Heart right ventricle (tissue), 16 donors: Measurements from ENCODE around the gene TNS3. TPM values are rescaled to one million over a fixed set of nuclear protein-coding genes. Genes with fewer than 3 reads are reported as not detected.

ENCODE experiments used
- ATAC-seq, 8 donors: fragments of 200-7000 bp; cut with Tn5 transposase; one replicate each; pipeline ENCODE4 v1.9.1; 2020; ENCODE audit warnings: mild to moderate bottlenecking in 8 of 8, moderate library complexity in 8 of 8, moderate number of reproducible peaks in 1 of 8
- DNase-seq, 2 donors: peaks; one replicate each; pipeline ENCODE4 v3.0.0-alpha.2; 2020
- H3K27ac ChIP-seq, 10 donors: fragments of 200-600 bp; sonication (generic) in 2 of 10; one replicate each; pipeline versions ENCODE4 v1.5.0 to v1.8.0; 2020 to 2022; ENCODE audit warnings: mild to moderate bottlenecking in 3 of 10
- H3K27me3 ChIP-seq, 7 donors: fragments of 200-600 bp; one replicate each; pipeline ENCODE4 v1.8.0; 2021 to 2022; ENCODE audit warnings: mild to moderate bottlenecking in 2 of 7
- H3K36me3 ChIP-seq, 9 donors: fragments of 200-600 bp; sonication (generic) in 1 of 9; one replicate each; pipeline versions ENCODE4 v1.5.0 to v1.8.0; 2020 to 2022; ENCODE audit warnings: mild to moderate bottlenecking in 2 of 9
- H3K4me1 ChIP-seq, 9 donors: fragments of 200-600 bp; sonication (generic) in 1 of 9; one replicate each; pipeline versions ENCODE4 v1.5.0 to v1.8.0; 2020 to 2022; ENCODE audit warnings: mild to moderate bottlenecking in 4 of 9
- H3K4me3 ChIP-seq, 10 donors: fragments of 200-600 bp; sonication (generic) in 2 of 10; one replicate each; pipeline versions ENCODE4 v1.5.0 to v1.8.0; 2020 to 2022; ENCODE audit warnings: mild to moderate bottlenecking in 7 of 10, moderate library complexity in 2 of 10
- H3K9me3 ChIP-seq, 11 donors: fragments of 200-600 bp in 10 of 11; sonication (generic) in 2 of 11; one replicate each; pipeline versions ENCODE4 v1.5.0 to v1.8.0; 2013 to 2022; ENCODE audit warnings: mild to moderate bottlenecking in 2 of 11, control low read depth in 1 of 11, moderate library complexity in 1 of 11
- CTCF ChIP-seq, 9 donors: fragments of 200-600 bp; sonication (generic) in 2 of 9; IDR thresholded peaks; one replicate each; pipeline versions ENCODE4 v1.5.0 to v1.8.0; 2021 to 2022; ENCODE audit warnings: antibody characterized with exemption in 9 of 9, mild to moderate bottlenecking in 5 of 9, moderate library complexity in 1 of 9
- WGBS, 2 donors: extraction: QIAGEN DNeasy Blood & Tissue Kit; methylation state at CpG; one replicate each; pipeline ENCODE4 v1.1.7; 2013; ENCODE audit warnings: inconsistent platforms in 1 of 2; 5-methylcytosine and 5-hydroxymethylcytosine counted together
- intact Hi-C, 10 donors: fragments of 100-400 bp; cut with DNase I; formaldehyde crosslinking; loops; one replicate each; pipeline versions ENCODE4 v1.11.1 to v1.14.2; 2022
- polyA plus RNA-seq, 2 donors: library from polyadenylated mRNA; stranded (reverse); fragments of 200-250 nt; gene quantifications; one replicate each; pipeline ENCODE4 v1.2.3, GENCODE V29; 2013
- total RNA-seq, 10 donors: library from RNA; stranded (reverse); fragmentation: NEBNext Ultra II Directional in 3 of 10; extraction: Animal tissue kit (Norgen Biotek cat#: 25700) in 3 of 10; gene quantifications; one replicate each; pipeline versions ENCODE4 v1.2.1 to v1.2.4, GENCODE V29; 2021 to 2023
- donor health status: Arrhythmogenic right ventricular cardiomyopathy.
- donor health status: ischemic (EF 13 %, LVEDD 7.1; RV severe dilation, severe dysfunction).
- donor health status: healthy with polysubstance abuse.
- donor health status: DM: no; HTN: yes; CAD: no.
- donor health status: DM: no; HTN: no; CAD: no.
- donor health status: ischemic (EF 25% LVEDD 6.9; RV normal size, moderate dysfunction).
- donor health status: ischemic (EF 25% LVEDD 5.7; RV mildly dilated, moderate dysfunction).
- donor health status: healthy.
- donor health status: DM: yes; HTN: yes; CAD: no.
- donor health status: Ischemic cardiomyopathy.
- donor health status: ischemic (EF 35%, LVEDD 5.7; RV mildly dilated, moderate dysfunction).
- donor health status: nonischemic (EF 11% LVEDD 7.7; RV severe dilation, severe dysfunction).
- donor health status: DM: yes; HTN: yes; CAD: no.
- donor health status: PGD.
- donor health status: ischemic (EF 29% LVEDD 5.4; RV normal size, mild dysfunction).
- donor health status: nonischemic (EF 23%, LVEDD 6.1; RV moderate dilation, normal function).

The TNS3 gene
- total and polyA plus RNA-seq, 12 donors: 6.7 to 74.2 (median 34.0) TPM

DNA sequence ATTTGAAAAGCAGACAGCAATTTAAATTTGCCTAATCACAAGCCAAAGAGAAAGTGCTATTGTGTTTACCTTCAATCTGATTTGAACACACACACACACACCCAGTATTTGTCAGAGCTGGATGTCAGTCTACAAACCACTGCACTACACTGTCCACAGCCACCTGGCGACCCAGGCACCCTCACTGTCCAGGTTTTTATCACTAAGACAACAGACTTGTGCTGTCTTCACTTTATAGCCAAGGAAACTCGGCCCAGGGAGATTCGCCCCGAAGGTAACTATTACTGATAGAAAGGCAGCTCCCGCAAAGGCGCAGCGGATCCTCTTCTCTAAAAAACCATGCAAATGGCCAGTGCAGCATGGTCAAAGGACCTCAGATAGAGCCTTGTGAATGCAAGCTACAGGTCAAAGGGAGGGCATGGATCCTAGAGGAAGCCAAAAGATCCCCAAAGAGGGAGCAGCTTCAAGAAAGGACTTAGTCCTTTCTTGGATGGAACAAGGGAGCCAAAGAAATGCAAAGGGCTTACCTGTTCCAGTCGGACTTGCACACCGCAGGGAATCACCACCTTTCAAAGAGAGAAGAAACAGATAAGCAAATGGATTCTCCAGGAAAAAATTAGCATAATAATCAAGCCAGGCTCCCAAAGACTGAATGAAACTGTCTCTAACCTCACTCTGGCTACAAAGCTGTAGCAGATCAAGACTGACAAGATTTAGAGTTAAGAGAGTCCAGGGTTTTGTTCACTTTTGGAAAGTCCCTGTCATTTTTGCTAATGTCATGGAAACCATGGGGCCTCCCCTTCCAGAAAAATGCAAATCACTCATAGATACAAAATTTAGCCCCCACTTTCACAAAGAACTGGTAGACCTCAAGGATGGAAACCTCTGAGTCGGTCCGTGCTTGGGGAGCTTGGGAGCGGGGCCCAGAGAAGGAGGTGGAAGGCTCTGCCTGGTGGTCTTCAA, 101.1 kb downstream of the TNS3 start:
- H3K9me3 ChIP-seq: no peaks in the 10 kb centered on the region
- ATAC-seq (no peak), DNase-seq (no peak)
- no peaks in the 10 kb centered on the region for H3K27me3 ChIP-seq
- H3K36me3 ChIP-seq: no peaks in the 10 kb centered on the region
- WGBS, 2 donors: 91% methylated on average over 12 of the region's 12 CpGs
- intact Hi-C loops: loop anchor here in 1 of 10 donors (5.0 kb wide), 1 partner anchor 91 kb away; no protein-coding TSS in a partner anchor
- H3K4me1 ChIP-seq: peaks cover 22 to 88% (median 69%) of the 10 kb centered on the region in 9 donors
- peak overlapping the region; percentile 63 to 89 (median 85) for H3K27ac ChIP-seq
- peak overlapping the region in 1 of 10 donors; percentile 41 for H3K4me3 ChIP-seq
- TF ChIP-seq CTCF (IDR thresholded peaks at IDR 0.05): no peak

DNA sequence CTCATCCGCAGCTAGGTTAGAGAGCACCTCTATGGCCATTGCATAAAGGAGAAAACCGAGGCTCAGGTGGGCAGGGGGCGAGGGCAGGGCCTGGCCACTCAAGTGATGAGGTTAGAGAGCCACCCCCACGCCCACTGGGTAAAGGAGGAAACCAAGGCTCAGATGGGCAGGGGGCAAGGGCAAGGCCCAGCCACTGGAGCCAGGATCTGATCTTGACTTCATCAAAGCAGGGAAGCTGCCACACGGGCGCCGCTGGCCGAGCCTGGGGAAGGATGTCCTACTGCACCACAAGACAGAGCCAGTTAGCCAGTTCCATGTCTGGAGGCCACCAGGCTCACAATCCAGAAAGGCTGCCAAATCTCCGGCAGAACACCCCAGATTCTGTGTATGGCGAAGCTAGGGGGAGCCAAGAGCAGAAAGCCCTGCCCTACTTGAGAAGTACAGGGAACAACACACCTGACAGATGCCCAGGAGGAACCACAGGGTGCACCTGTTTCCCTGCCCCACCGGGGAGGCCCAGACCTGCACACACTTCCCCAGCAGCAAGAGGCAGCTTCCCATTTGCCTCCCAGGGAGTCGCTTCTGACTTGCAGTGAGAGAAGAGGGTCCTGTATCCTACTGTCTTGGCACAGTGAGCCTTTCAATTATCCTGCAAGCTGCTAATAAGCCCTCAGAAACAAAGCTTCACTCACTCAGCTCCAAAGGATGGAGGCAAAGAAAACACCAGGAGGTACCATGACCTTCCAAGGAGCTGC, 101.9 kb downstream of the TNS3 start:
- no peak for TF ChIP-seq CTCF (IDR thresholded peaks at IDR 0.05)
- Histone ChIP-seq H3K36me3 (no peaks in the 10 kb centered on the region), H3K9me3 (no peaks in the 10 kb centered on the region), H3K27me3 (no peaks in the 10 kb centered on the region), H3K4me3 (peak overlapping the region in 1 of 10 donors; percentile 41), H3K4me1 (peaks cover 22 to 90% (median 70%) of the 10 kb centered on the region in 9 donors), H3K27ac (peak overlapping the region in 6 of 10 donors; percentile 5 to 89 (median 58))
- intact Hi-C loops: loop anchor here in 1 of 10 donors (5.0 kb wide), 1 partner anchor 92 kb away; no protein-coding TSS in a partner anchor
- ATAC-seq (no peak), DNase-seq (no peak)
- 87 to 89% methylated on average over 12 of the region's 12 CpGs for WGBS, 2 donors

GRCh38 chr7:47478926-47479711, 102.8 kb downstream of the TNS3 start:
- Histone ChIP-seq H3K36me3 (no peaks in the 10 kb centered on the region), H3K27me3 (no peaks in the 10 kb centered on the region), H3K4me3 (peak overlapping the region in 1 of 10 donors; percentile 41), H3K4me1 (peaks cover 15 to 92% (median 66%) of the 10 kb centered on the region in 9 donors), H3K9me3 (no peaks in the 10 kb centered on the region), H3K27ac (peak overlapping the region in 6 of 10 donors; percentile 35 to 89 (median 54))
- 77 to 84% methylated on average over 17 of the region's 17 CpGs for WGBS, 2 donors
- TF ChIP-seq CTCF (IDR thresholded peaks at IDR 0.05): no peak
- intact Hi-C loops: no loop called here
- no peak for DNase-seq
- ATAC-seq: no peak
